Fibroblast of lung (primary cell): Measurements from ENCODE around the gene SNAI3. TPM values are rescaled to one million over a fixed set of nuclear protein-coding genes. Genes with fewer than 3 reads are reported as not detected.

Source experiments
- DNase-seq, 2 donors: peaks; one replicate each; pipeline versions ENCODE4 v3.0.0 to v3.0.0-alpha.2; 2010; ENCODE audit warnings: low read depth in 2 of 2
- H2AFZ ChIP-seq: 2 replicates; pipeline ENCODE4 v1.5.1; 2012; ENCODE audit warnings: low read length, control low read depth, inconsistent platforms
- H3K27ac ChIP-seq: 2 replicates; pipeline ENCODE4 v1.5.1; 2011; ENCODE audit warnings: low read length, control low read depth; ENCODE audit not compliant: insufficient read depth
- H3K27me3 ChIP-seq: 2 replicates; pipeline ENCODE4 v1.5.1; 2011; ENCODE audit warnings: mild to moderate bottlenecking, low read length; ENCODE audit not compliant: control insufficient read depth, insufficient read depth
- H3K36me3 ChIP-seq: 2 replicates; pipeline ENCODE4 v1.5.1; 2011; ENCODE audit warnings: low read length; ENCODE audit not compliant: control insufficient read depth, insufficient read depth
- H3K4me1 ChIP-seq: 2 replicates; pipeline ENCODE4 v1.5.1; 2011; ENCODE audit warnings: low read length; ENCODE audit not compliant: control insufficient read depth, insufficient read depth; ENCODE audit errors: extremely low read depth
- H3K4me2 ChIP-seq: 2 replicates; pipeline ENCODE4 v1.5.1; 2011; ENCODE audit warnings: low read length, control low read depth; ENCODE audit not compliant: insufficient read depth; ENCODE audit errors: extremely low read depth
- H3K4me3 ChIP-seq, 4 experiments: fragments of 200-600 bp in 1 of 4; sonication (generic) in 1 of 4; replicated peaks in 1 of 4; 2 replicates each; pipeline ENCODE4 v1.5.1; 2011 to 2016; ENCODE audit warnings: low read length in 4 of 4, low read depth in 3 of 4, mild to moderate bottlenecking in 3 of 4, control low read depth in 2 of 4, inconsistent platforms in 1 of 4, mixed read lengths in 1 of 4; ENCODE audit not compliant: insufficient read depth in 1 of 4; ENCODE audit errors: control extremely low read depth in 1 of 4
- H3K79me2 ChIP-seq: 2 replicates; pipeline ENCODE4 v1.5.1; 2012; ENCODE audit warnings: mild to moderate bottlenecking, low read length, inconsistent platforms; ENCODE audit not compliant: control insufficient read depth, insufficient read depth
- H3K9ac ChIP-seq: 2 replicates; pipeline ENCODE4 v1.5.1; 2011; ENCODE audit warnings: mild to moderate bottlenecking, low read length, control low read depth; ENCODE audit not compliant: insufficient read depth
- H3K9me3 ChIP-seq: 2 replicates; pipeline ENCODE4 v1.5.1; 2012; ENCODE audit warnings: low read depth, low read length; ENCODE audit not compliant: control insufficient read depth, insufficient read depth
- H4K20me1 ChIP-seq: 2 replicates; pipeline ENCODE4 v1.5.1; 2011; ENCODE audit warnings: low read length; ENCODE audit not compliant: control insufficient read depth, insufficient read depth; ENCODE audit errors: extremely low read depth
- EZH2 ChIP-seq: IDR thresholded peaks from 2 replicates; pipeline ENCODE4 v1.5.1; 2012; ENCODE audit warnings: low read length, control low read depth, mild to moderate bottlenecking; ENCODE audit errors: missing control alignments
- polyA plus RNA-seq, 2 donors: library from polyadenylated mRNA; depleted of rRNA in 1 of 2; stranded (reverse) in 1 of 2; unstranded in 1 of 2; fragments of >200 nt; gene quantifications; 2 replicates each; pipeline ENCODE4 v1.2.1, GENCODE V29; 2011 to 2012; ENCODE audit warnings: missing spikeins in 1 of 2
- total RNA-seq: library from RNA; depleted of rRNA; stranded (reverse); fragments of >200 nt; gene quantifications from 2 replicates; pipeline ENCODE4 v1.2.1, GENCODE V29; 2014
- TF ChIP-seq, protein P1 (sequence below), 2 donors: IDR thresholded peaks in 1 of 2; conservative IDR thresholded peaks in 1 of 2; 1 replicate in 1 of 2; 2 replicates in 1 of 2; pipeline ENCODE4 v1.5.1; 2011 to 2012; ENCODE audit warnings: low read length in 2 of 2, control low read depth in 1 of 2, inconsistent platforms in 1 of 2, low read depth in 1 of 2, mild to moderate bottlenecking in 1 of 2

Gene SNAI3
- total and polyA plus RNA-seq, 2 donors (not counting 1 experiment from before 2014, with no cell fraction given) = 0.17 TPM; not detected in 1

DNA sequence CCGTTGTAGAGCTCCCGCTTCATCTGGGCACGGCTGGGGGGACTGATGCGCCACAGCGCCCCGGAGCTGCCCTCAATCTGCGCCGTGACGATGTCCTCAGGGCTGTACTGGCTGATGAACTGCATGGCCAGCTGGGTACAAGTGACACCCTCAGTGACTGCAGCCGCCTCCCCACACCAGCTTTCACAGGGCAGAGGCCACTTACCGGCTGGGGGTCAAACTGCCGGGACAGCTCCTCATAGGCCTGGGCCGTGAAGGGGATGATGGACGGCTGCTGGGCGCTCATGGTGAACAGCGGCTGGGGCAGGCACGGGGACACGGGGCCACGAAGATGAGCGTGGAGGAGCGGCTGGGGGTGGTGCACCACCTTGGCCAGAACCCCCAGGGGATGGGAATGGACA lies 30.3 kb upstream of the SNAI3 start:
- DNase-seq = no peak
- Histone ChIP-seq H3K9ac (no peak overlapping the region), H3K36me3 (peaks cover 54% of the 10 kb centered on the region), H3K4me3 (no peak overlapping the region), H3K4me1 (no peaks in the 10 kb centered on the region), H3K4me2 (no peak overlapping the region), H3K79me2 (no peaks in the 10 kb centered on the region), H4K20me1 (no peaks in the 10 kb centered on the region), H3K9me3 (no peaks in the 10 kb centered on the region), H3K27me3 (no peaks in the 10 kb centered on the region), H3K27ac (no peak overlapping the region), H2AFZ (no peak overlapping the region)
- TF ChIP-seq, protein P1, sequence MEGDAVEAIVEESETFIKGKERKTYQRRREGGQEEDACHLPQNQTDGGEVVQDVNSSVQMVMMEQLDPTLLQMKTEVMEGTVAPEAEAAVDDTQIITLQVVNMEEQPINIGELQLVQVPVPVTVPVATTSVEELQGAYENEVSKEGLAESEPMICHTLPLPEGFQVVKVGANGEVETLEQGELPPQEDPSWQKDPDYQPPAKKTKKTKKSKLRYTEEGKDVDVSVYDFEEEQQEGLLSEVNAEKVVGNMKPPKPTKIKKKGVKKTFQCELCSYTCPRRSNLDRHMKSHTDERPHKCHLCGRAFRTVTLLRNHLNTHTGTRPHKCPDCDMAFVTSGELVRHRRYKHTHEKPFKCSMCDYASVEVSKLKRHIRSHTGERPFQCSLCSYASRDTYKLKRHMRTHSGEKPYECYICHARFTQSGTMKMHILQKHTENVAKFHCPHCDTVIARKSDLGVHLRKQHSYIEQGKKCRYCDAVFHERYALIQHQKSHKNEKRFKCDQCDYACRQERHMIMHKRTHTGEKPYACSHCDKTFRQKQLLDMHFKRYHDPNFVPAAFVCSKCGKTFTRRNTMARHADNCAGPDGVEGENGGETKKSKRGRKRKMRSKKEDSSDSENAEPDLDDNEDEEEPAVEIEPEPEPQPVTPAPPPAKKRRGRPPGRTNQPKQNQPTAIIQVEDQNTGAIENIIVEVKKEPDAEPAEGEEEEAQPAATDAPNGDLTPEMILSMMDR (conservative IDR thresholded peaks at IDR 0.05 in 1 of 2, IDR thresholded peaks at IDR 0.05 in 1 of 2; ENCODE audit: low read depth in 1 of 2, low read length in 2 of 2) = no peak
- no peak for TF ChIP-seq EZH2

DNA sequence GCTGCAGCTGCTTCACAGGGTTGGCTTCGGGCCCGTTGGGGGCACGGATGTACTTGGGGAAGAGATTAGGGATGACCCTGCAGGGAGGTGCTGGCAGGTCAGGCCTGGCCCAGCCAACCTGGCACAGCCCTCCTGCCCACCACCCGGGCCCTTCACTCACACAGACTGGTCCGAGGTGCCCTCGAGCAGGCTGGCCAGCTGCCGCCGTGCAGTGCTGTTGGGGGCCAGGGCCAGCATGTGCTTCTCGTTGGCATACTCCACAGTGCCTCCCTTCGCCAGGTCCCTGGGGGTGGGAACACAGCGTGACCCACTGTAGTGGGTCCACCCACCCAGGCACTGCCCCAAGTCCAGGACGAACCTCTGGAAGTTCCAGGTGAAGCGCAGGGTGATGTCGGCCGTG lies 29.9 kb upstream of the SNAI3 start:
- no peak overlapping the region for H3K4me2 ChIP-seq

DNA sequence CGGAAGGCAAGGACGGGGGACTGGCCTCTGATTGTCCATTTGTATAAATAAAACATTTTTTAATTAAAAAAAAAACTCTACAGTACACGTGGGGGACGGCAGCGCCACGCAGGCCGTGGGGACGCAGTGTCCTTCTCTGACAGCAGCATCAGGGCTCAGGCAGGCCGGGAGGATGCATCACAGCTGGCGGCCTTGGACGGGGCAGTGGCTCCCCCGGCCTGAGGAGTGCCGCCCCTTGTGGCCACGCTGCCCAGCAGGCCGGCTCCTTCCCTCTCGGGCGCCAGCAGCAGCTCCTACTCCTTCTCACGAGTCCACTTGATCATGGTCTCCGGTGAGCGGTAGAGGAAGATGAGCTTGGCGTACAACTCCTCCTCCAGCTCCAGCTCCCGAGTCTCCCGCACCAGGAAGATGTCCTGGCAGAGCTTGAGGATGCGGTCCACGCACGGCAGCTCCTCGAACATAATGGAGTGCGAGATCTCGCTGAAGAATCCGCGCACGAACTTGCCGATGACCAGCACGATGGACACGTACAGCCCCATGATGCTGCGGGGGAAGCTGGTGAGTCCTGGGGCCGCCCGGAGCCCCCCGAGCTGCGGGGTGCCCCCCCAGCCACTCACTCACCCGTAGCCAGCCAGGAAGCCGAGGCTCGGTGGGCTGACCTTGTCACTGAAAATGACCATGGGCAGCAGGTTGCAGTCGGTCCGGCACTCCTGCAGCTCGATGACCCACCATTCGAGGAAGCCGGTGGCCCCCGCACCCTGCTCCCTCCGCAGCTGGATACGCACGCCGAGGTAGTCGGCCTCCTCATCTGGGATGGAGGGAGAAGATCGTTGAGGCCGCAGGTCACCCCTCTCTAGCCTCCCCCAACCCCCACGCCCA lies 29.2 kb upstream of the SNAI3 start:
- Histone ChIP-seq H3K4me2 (no peak overlapping the region), H3K36me3 (peaks cover 47% of the 10 kb centered on the region), H4K20me1 (no peaks in the 10 kb centered on the region), H2AFZ (no peak overlapping the region), H3K79me2 (peaks cover under 1% of the 10 kb centered on the region), H3K4me1 (no peaks in the 10 kb centered on the region), H3K9ac (no peak overlapping the region), H3K27me3 (no peaks in the 10 kb centered on the region), H3K4me3 (no peak overlapping the region), H3K27ac (no peak overlapping the region), H3K9me3 (no peaks in the 10 kb centered on the region)
- TF ChIP-seq, protein P1 (conservative IDR thresholded peaks at IDR 0.05 in 1 of 2, IDR thresholded peaks at IDR 0.05 in 1 of 2; ENCODE audit: low read depth in 1 of 2, low read length in 2 of 2) = no peak
- TF ChIP-seq EZH2 = no peak
- DNase-seq = peak in 1 of 2 donors; percentile 21

More for the DNA sequence above, 29.9 kb upstream of the SNAI3 start:
- Histone ChIP-seq H3K4me1 (no peaks in the 10 kb centered on the region), H3K9ac (no peak overlapping the region), H3K9me3 (no peaks in the 10 kb centered on the region), H2AFZ (no peak overlapping the region), H3K79me2 (no peaks in the 10 kb centered on the region), H3K27ac (no peak overlapping the region), H3K27me3 (no peaks in the 10 kb centered on the region), H3K36me3 (peaks cover 52% of the 10 kb centered on the region), H3K4me3 (no peak overlapping the region), H4K20me1 (no peaks in the 10 kb centered on the region)
- no peak for DNase-seq
- TF ChIP-seq, protein P1 (conservative IDR thresholded peaks at IDR 0.05 in 1 of 2, IDR thresholded peaks at IDR 0.05 in 1 of 2; ENCODE audit: low read depth in 1 of 2, low read length in 2 of 2) = no peak
- no peak for TF ChIP-seq EZH2
